ENCODE results near the gene JPH3.

The JPH3 gene

GRCh38 chr16:87563022-87563421, 39.3 kb upstream of the JPH3 start:
- Histone ChIP-seq H3K9ac (ENCODE audit: low read depth, low read length) (no peak overlapping the region), H3K27ac (ENCODE audit: low read depth, low read length) (no peak overlapping the region), H3K36me3 (ENCODE audit: control insufficient read depth, insufficient read depth, low read length) (no peaks in the 10 kb centered on the region), H3K9me3 (ENCODE audit: control insufficient read depth, insufficient read depth, low read length) (no peaks in the 10 kb centered on the region), H3K27me3 (ENCODE audit: control insufficient read depth, insufficient read depth, low read length) (no peaks in the 10 kb centered on the region), H3K4me3 (ENCODE audit: low read depth, low read length) (no peak overlapping the region), H3K4me1 (ENCODE audit: control insufficient read depth, insufficient read depth, low read length) (no peaks in the 10 kb centered on the region)

GRCh38 chr16:87563714-87564523, 38.4 kb upstream of the JPH3 start:
- H3K27ac ChIP-seq (ENCODE audit: low read depth, low read length): no peak overlapping the region

GRCh38 chr16:87564524-87564778, 37.9 kb upstream of the JPH3 start:
- no peaks in the 10 kb centered on the region for H3K27me3 ChIP-seq (ENCODE audit: control insufficient read depth, insufficient read depth, low read length)

More at GRCh38 chr16:87563714-87564523, 38.4 kb upstream of the JPH3 start:
- Histone ChIP-seq H3K9ac (ENCODE audit: low read depth, low read length) (no peak overlapping the region), H3K9me3 (ENCODE audit: control insufficient read depth, insufficient read depth, low read length) (no peaks in the 10 kb centered on the region), H3K27me3 (ENCODE audit: control insufficient read depth, insufficient read depth, low read length) (no peaks in the 10 kb centered on the region), H3K36me3 (ENCODE audit: control insufficient read depth, insufficient read depth, low read length) (no peaks in the 10 kb centered on the region), H3K4me1 (ENCODE audit: control insufficient read depth, insufficient read depth, low read length) (no peaks in the 10 kb centered on the region), H3K4me3 (ENCODE audit: low read depth, low read length) (no peak overlapping the region)

GRCh38 chr16:87569601-87570571, 32.4 kb upstream of the JPH3 start:
- no peak overlapping the region for H3K4me3 ChIP-seq (ENCODE audit: low read depth, low read length)
- H3K36me3 ChIP-seq (ENCODE audit: control insufficient read depth, insufficient read depth, low read length): no peaks in the 10 kb centered on the region
- no peak overlapping the region for H3K9ac ChIP-seq (ENCODE audit: low read depth, low read length)
- no peaks in the 10 kb centered on the region for H3K9me3 ChIP-seq (ENCODE audit: control insufficient read depth, insufficient read depth, low read length)
- no peaks in the 10 kb centered on the region for H3K27me3 ChIP-seq (ENCODE audit: control insufficient read depth, insufficient read depth, low read length)
- no peak overlapping the region for H3K27ac ChIP-seq (ENCODE audit: low read depth, low read length)
- H3K4me1 ChIP-seq (ENCODE audit: control insufficient read depth, insufficient read depth, low read length): peaks cover 5% of the 10 kb centered on the region; the same call in 1 of the 2 replicates

More at GRCh38 chr16:87564524-87564778, 37.9 kb upstream of the JPH3 start:
- Histone ChIP-seq H3K9me3 (ENCODE audit: control insufficient read depth, insufficient read depth, low read length) (no peaks in the 10 kb centered on the region), H3K4me1 (ENCODE audit: control insufficient read depth, insufficient read depth, low read length) (no peaks in the 10 kb centered on the region), H3K9ac (ENCODE audit: low read depth, low read length) (no peak overlapping the region), H3K4me3 (ENCODE audit: low read depth, low read length) (no peak overlapping the region), H3K36me3 (ENCODE audit: control insufficient read depth, insufficient read depth, low read length) (no peaks in the 10 kb centered on the region), H3K27ac (ENCODE audit: low read depth, low read length) (no peak overlapping the region)

- Histone ChIP-seq H3K4me1 (ENCODE audit: control insufficient read depth, insufficient read depth, low read length) (peaks cover 11% of the 10 kb centered on the region), H3K4me3 (ENCODE audit: low read depth, low read length) (no peak overlapping the region), H3K27ac (ENCODE audit: low read depth, low read length) (no peak overlapping the region), H3K36me3 (ENCODE audit: control insufficient read depth, insufficient read depth, low read length) (no peaks in the 10 kb centered on the region), H3K9me3 (ENCODE audit: control insufficient read depth, insufficient read depth, low read length) (no peaks in the 10 kb centered on the region), H3K9ac (ENCODE audit: low read depth, low read length) (no peak overlapping the region), H3K27me3 (ENCODE audit: control insufficient read depth, insufficient read depth, low read length) (no peaks in the 10 kb centered on the region)
Observed at GRCh38 chr16:87570572-87570937, 31.8 kb upstream of the JPH3 start.

- Histone ChIP-seq H3K9me3 (ENCODE audit: control insufficient read depth, insufficient read depth, low read length) (no peaks in the 10 kb centered on the region), H3K9ac (ENCODE audit: low read depth, low read length) (no peak overlapping the region), H3K36me3 (ENCODE audit: control insufficient read depth, insufficient read depth, low read length) (no peaks in the 10 kb centered on the region), H3K4me1 (ENCODE audit: control insufficient read depth, insufficient read depth, low read length) (peaks cover 18% of the 10 kb centered on the region), H3K27ac (ENCODE audit: low read depth, low read length) (no peak overlapping the region), H3K27me3 (ENCODE audit: control insufficient read depth, insufficient read depth, low read length) (no peaks in the 10 kb centered on the region), H3K4me3 (ENCODE audit: low read depth, low read length) (no peak overlapping the region)
Observed at GRCh38 chr16:87570938-87571867, 31.1 kb upstream of the JPH3 start.

GRCh38 chr16:87571868-87572244, 30.5 kb upstream of the JPH3 start:
- no peak overlapping the region for H3K27ac ChIP-seq (ENCODE audit: low read depth, low read length)
- H3K9me3 ChIP-seq (ENCODE audit: control insufficient read depth, insufficient read depth, low read length): no peaks in the 10 kb centered on the region
- H3K36me3 ChIP-seq (ENCODE audit: control insufficient read depth, insufficient read depth, low read length): no peaks in the 10 kb centered on the region

GRCh38 chr16:87572959-87573358, 29.3 kb upstream of the JPH3 start:
- H3K27ac ChIP-seq (ENCODE audit: low read depth, low read length): no peak overlapping the region
- H3K4me1 ChIP-seq (ENCODE audit: control insufficient read depth, insufficient read depth, low read length): peaks cover 23% of the 10 kb centered on the region
- no peak overlapping the region for H3K4me3 ChIP-seq (ENCODE audit: low read depth, low read length)
- no peaks in the 10 kb centered on the region for H3K27me3 ChIP-seq (ENCODE audit: control insufficient read depth, insufficient read depth, low read length)
- H3K9ac ChIP-seq (ENCODE audit: low read depth, low read length): no peak overlapping the region
- no peaks in the 10 kb centered on the region for H3K9me3 ChIP-seq (ENCODE audit: control insufficient read depth, insufficient read depth, low read length)
- H3K36me3 ChIP-seq (ENCODE audit: control insufficient read depth, insufficient read depth, low read length): no peaks in the 10 kb centered on the region

More at GRCh38 chr16:87571868-87572244, 30.5 kb upstream of the JPH3 start:
- peaks cover 23% of the 10 kb centered on the region for H3K4me1 ChIP-seq (ENCODE audit: control insufficient read depth, insufficient read depth, low read length)
- no peak overlapping the region for H3K9ac ChIP-seq (ENCODE audit: low read depth, low read length)
- H3K4me3 ChIP-seq (ENCODE audit: low read depth, low read length): no peak overlapping the region
- H3K27me3 ChIP-seq (ENCODE audit: control insufficient read depth, insufficient read depth, low read length): no peaks in the 10 kb centered on the region

GRCh38 chr16:87575027-87575804, 27.1 kb upstream of the JPH3 start:
- no peak overlapping the region for H3K27ac ChIP-seq (ENCODE audit: low read depth, low read length)
- H3K9me3 ChIP-seq (ENCODE audit: control insufficient read depth, insufficient read depth, low read length): no peaks in the 10 kb centered on the region
- no peak overlapping the region for H3K9ac ChIP-seq (ENCODE audit: low read depth, low read length)
- H3K4me3 ChIP-seq (ENCODE audit: low read depth, low read length): peak overlapping the region; percentile 4; the same call in 1 of the 2 replicates
- no peaks in the 10 kb centered on the region for H3K27me3 ChIP-seq (ENCODE audit: control insufficient read depth, insufficient read depth, low read length)
- peaks cover 23% of the 10 kb centered on the region for H3K4me1 ChIP-seq (ENCODE audit: control insufficient read depth, insufficient read depth, low read length)
- H3K36me3 ChIP-seq (ENCODE audit: control insufficient read depth, insufficient read depth, low read length): no peaks in the 10 kb centered on the region

GRCh38 chr16:87576171-87576570, 26.1 kb upstream of the JPH3 start:
- Histone ChIP-seq H3K36me3 (ENCODE audit: control insufficient read depth, insufficient read depth, low read length) (no peaks in the 10 kb centered on the region), H3K4me3 (ENCODE audit: low read depth, low read length) (no peak overlapping the region), H3K9me3 (ENCODE audit: control insufficient read depth, insufficient read depth, low read length) (no peaks in the 10 kb centered on the region), H3K27me3 (ENCODE audit: control insufficient read depth, insufficient read depth, low read length) (no peaks in the 10 kb centered on the region), H3K4me1 (ENCODE audit: control insufficient read depth, insufficient read depth, low read length) (peaks cover 23% of the 10 kb centered on the region), H3K27ac (ENCODE audit: low read depth, low read length) (peak overlapping the region; percentile 35), H3K9ac (ENCODE audit: low read depth, low read length) (no peak overlapping the region)
